IMR-90 (cell line): ENCODE results near the gene NEO1. TPM values are rescaled to one million over a fixed set of nuclear protein-coding genes. Genes with fewer than 3 reads are reported as not detected.

Experiments
- ATAC-seq: fragments of 200-7000 bp; cut with Tn5 transposase; 2 replicates; pipeline ENCODE4 v1.9.1; 2020; ENCODE audit warnings: low read depth, mild to moderate bottlenecking, moderate library complexity
- BruUV-seq: library from RNA; stranded (reverse); fragments of 400-500 nt; replicated peaks from 2 replicates; lab custom pipeline; 2021; lab: Mats Ljungman, UMichigan
- CTCF ChIA-PET: fragments of 300-600 bp; formaldehyde crosslinking; extraction: SDS; loops from one replicate; lab custom pipeline; 2021; ENCODE audit warnings: antibody characterized with exemption; lab: Yijun Ruan, JAX
- POLR2A ChIA-PET: fragments of 300-600 bp; sonication (Branson Sonifier 250); formaldehyde crosslinking; loops from one replicate; lab custom pipeline; 2022; ENCODE audit warnings: antibody characterized with exemption; ENCODE audit not compliant: unreplicated experiment; lab: Charles Lee
- DNase-seq: peaks from one replicate; pipeline ENCODE4 v3.0.0; 2013
- H2AFZ ChIP-seq: replicated peaks from 2 replicates; pipeline ENCODE3; 2013; ENCODE audit warnings: low read length, mild to moderate bottlenecking; ENCODE audit not compliant: poor library complexity
- H2AK5ac ChIP-seq: 2 replicates; pipeline ENCODE4 v1.6.1; 2013; ENCODE audit warnings: low read depth, low read length, inconsistent platforms
- H2AK9ac ChIP-seq: replicated peaks from 2 replicates; pipeline ENCODE3; 2013; ENCODE audit warnings: mild to moderate bottlenecking, low read depth, low read length, moderate library complexity; ENCODE audit not compliant: poor library complexity
- H2BK120ac ChIP-seq: 2 replicates; pipeline ENCODE4 v1.6.1; 2013; ENCODE audit warnings: low read depth, low read length, inconsistent platforms
- H2BK15ac ChIP-seq: 3 replicates; pipeline ENCODE4 v1.6.1; 2013; ENCODE audit warnings: low read depth, low read length, inconsistent platforms
- H2BK20ac ChIP-seq: 2 replicates; pipeline ENCODE4 v1.6.1; 2013; ENCODE audit warnings: low read depth, mild to moderate bottlenecking, inconsistent platforms, low read length, moderate library complexity
- H2BK5ac ChIP-seq: 2 replicates; pipeline ENCODE4 v1.6.1; 2013; ENCODE audit warnings: mild to moderate bottlenecking, low read depth, low read length, inconsistent platforms; ENCODE audit not compliant: poor library complexity, severe bottlenecking
- H3K14ac ChIP-seq: replicated peaks from 2 replicates; pipeline ENCODE4 v1.6.1; 2013; ENCODE audit warnings: low read depth, low read length, inconsistent platforms
- H3K18ac ChIP-seq: 2 replicates; pipeline ENCODE4 v1.6.1; 2013; ENCODE audit warnings: low read depth, low read length, control low read depth
- H3K23ac ChIP-seq: 2 replicates; pipeline ENCODE4 v1.6.1; 2013; ENCODE audit warnings: low read depth, low read length, inconsistent platforms
- H3K27ac ChIP-seq: 2 replicates; pipeline ENCODE4 v1.5.1; 2013; ENCODE audit warnings: mild to moderate bottlenecking, control low read depth, low read length; ENCODE audit not compliant: insufficient read depth
- H3K27me3 ChIP-seq: 2 replicates; pipeline ENCODE4 v1.6.1; 2013; ENCODE audit warnings: low read length; ENCODE audit not compliant: control insufficient read depth, insufficient read depth
- H3K36me3 ChIP-seq: 2 replicates; pipeline ENCODE4 v1.6.1; 2013; ENCODE audit warnings: low read length, mixed read lengths; ENCODE audit not compliant: control insufficient read depth, insufficient read depth
- H3K4ac ChIP-seq: 2 replicates; pipeline ENCODE4 v1.6.1; 2013; ENCODE audit warnings: low read depth, low read length, inconsistent platforms
- H3K4me1 ChIP-seq: 2 replicates; pipeline ENCODE4 v1.6.1; 2013; ENCODE audit warnings: low read length, mixed read lengths; ENCODE audit not compliant: control insufficient read depth, insufficient read depth
- H3K4me2 ChIP-seq: 2 replicates; pipeline ENCODE4 v1.6.1; 2013; ENCODE audit warnings: low read depth, mild to moderate bottlenecking, control low read depth, low read length, moderate library complexity
- H3K4me3 ChIP-seq: 2 replicates; pipeline ENCODE4 v1.5.1; 2013; ENCODE audit warnings: low read depth, mild to moderate bottlenecking, control low read depth, low read length, moderate library complexity; ENCODE audit not compliant: insufficient read depth
- H3K56ac ChIP-seq: 2 replicates; pipeline ENCODE4 v1.6.1; 2013; ENCODE audit warnings: low read length, inconsistent platforms; ENCODE audit not compliant: insufficient read depth; ENCODE audit errors: extremely low read depth
- H3K79me1 ChIP-seq, 2 experiments: 2 replicates each; pipeline ENCODE4 v1.6.1; 2013; ENCODE audit warnings: low read length in 2 of 2, inconsistent platforms in 1 of 2, low read depth in 1 of 2
- H3K9ac ChIP-seq: 2 replicates; pipeline ENCODE4 v1.6.1; 2013; ENCODE audit warnings: low read depth, low read length, control low read depth
- H3K9me1 ChIP-seq: 2 replicates; pipeline ENCODE4 v1.6.1; 2013; ENCODE audit warnings: low read length, inconsistent platforms; ENCODE audit not compliant: insufficient read depth
- H3K9me3 ChIP-seq: 2 replicates; pipeline ENCODE4 v1.6.1; 2013; ENCODE audit warnings: low read length; ENCODE audit not compliant: control insufficient read depth, insufficient read depth
- H4K20me1 ChIP-seq: 2 replicates; pipeline ENCODE4 v1.6.1; 2013; ENCODE audit warnings: low read length, inconsistent platforms; ENCODE audit not compliant: insufficient read depth
- H4K5ac ChIP-seq: 2 replicates; pipeline ENCODE4 v1.6.1; 2013; ENCODE audit warnings: mild to moderate bottlenecking, low read depth, low read length, control low read depth
- H4K8ac ChIP-seq, 2 experiments: 2 replicates each; pipeline ENCODE4 v1.6.1; 2013; ENCODE audit warnings: low read depth in 2 of 2, low read length in 2 of 2, control low read depth in 1 of 2, inconsistent platforms in 1 of 2
- H4K91ac ChIP-seq: 2 replicates; pipeline ENCODE4 v1.6.1; 2013; ENCODE audit warnings: low read depth, low read length, inconsistent platforms; ENCODE audit not compliant: insufficient read depth
- MAZ ChIP-seq: IDR thresholded peaks from 2 replicates; pipeline ENCODE4 v1.6.1; 2012; ENCODE audit warnings: low read depth, mild to moderate bottlenecking, low read length, improper control_type of control experiment, moderate library complexity, borderline replicate concordance
- WGBS, 2 experiments: methylation state at CpG; one replicate each; pipeline versions ENCODE4 v1.1.5 to v1.1.7; 2013; ENCODE audit warnings: missing lambda C conversion rate in 2 of 2; ENCODE audit not compliant: insufficient read length in 1 of 2; ENCODE audit errors: extremely low coverage in 2 of 2; 5-methylcytosine and 5-hydroxymethylcytosine counted together
- dilution Hi-C: fragments of 300-500 bp; cut with HindIII; formaldehyde crosslinking; loops from one replicate; pipeline ENCODE4 v1.14.3; 2018; ENCODE audit warnings: low sequenced_read_pairs; ENCODE audit not compliant: unreplicated experiment
- in situ Hi-C: fragments of 300-500 bp; cut with MboI; formaldehyde crosslinking; loops from 3 replicates; pipeline ENCODE4 v1.14.3; 2019; ENCODE audit warnings: low sequenced_read_pairs, inconsistent platforms, mixed read lengths
- intact Hi-C: fragments of 100-400 bp; cut with micrococcal nuclease; formaldehyde crosslinking; loops from 2 replicates; pipeline ENCODE4 v1.10.0; 2022
- polyA plus RNA-seq, 3 experiments: library from polyadenylated mRNA; depleted of rRNA; stranded (reverse); fragments of >200 nt; gene quantifications; 2 replicates each; pipeline ENCODE4 v1.2.3, GENCODE V29; 2012; ENCODE audit warnings: low replicate concordance in 1 of 3
- total RNA-seq: library from RNA; depleted of rRNA; stranded (reverse); fragments of >200 nt; gene quantifications from 2 replicates; pipeline ENCODE4 v1.2.3, GENCODE V29; 2012

Gene NEO1
- total and polyA plus RNA-seq, 2 of the 4 experiments (the other 2 are of a cell fraction): 16.3 to 18.5 TPM

GRCh38 chr15:73150831-73151230 is 98.6 kb downstream of the NEO1 start:
- no peak overlapping the region for H4K91ac ChIP-seq
- H3K4me2 ChIP-seq: no peak overlapping the region
- H3K56ac ChIP-seq: no peak overlapping the region
- BruUV-seq: no TSS peak
- ChIA-PET POLR2A (no interaction called here), CTCF (interaction anchor here (1.1 kb wide), 1 partner anchor 115 kb away, joined by 3 read pairs; no protein-coding TSS in a partner anchor)
- no peak overlapping the region for H3K4me3 ChIP-seq
- H3K36me3 ChIP-seq: no peaks in the 10 kb centered on the region
- peaks cover 6% of the 10 kb centered on the region; the same call in 1 of the 2 replicates for H3K9me3 ChIP-seq
- in situ Hi-C loops: no loop called here
- intact Hi-C loops: no loop called here
- no peak overlapping the region for H2BK120ac ChIP-seq
- dilution Hi-C loops: no loop called here
- H2BK5ac ChIP-seq: no peak overlapping the region
- no peak overlapping the region for H4K8ac ChIP-seq
- no peak overlapping the region for H2BK15ac ChIP-seq
- no peak overlapping the region for H3K14ac ChIP-seq
- H2BK20ac ChIP-seq: no peak overlapping the region
- H3K18ac ChIP-seq: no peak overlapping the region
- no peak overlapping the region for H3K9ac ChIP-seq
- no peak for ATAC-seq
- no peaks in the 10 kb centered on the region for H3K79me1 ChIP-seq
- no peak overlapping the region for H2AK9ac ChIP-seq
- H2AK5ac ChIP-seq: no peak overlapping the region
- no peak overlapping the region for H4K5ac ChIP-seq
- H3K4me1 ChIP-seq: no peaks in the 10 kb centered on the region
- no peaks in the 10 kb centered on the region for H4K20me1 ChIP-seq
- no peak for TF ChIP-seq MAZ
- H3K27ac ChIP-seq: no peak overlapping the region
- H2AFZ ChIP-seq: no peak overlapping the region
- no peaks in the 10 kb centered on the region for H3K9me1 ChIP-seq
- H3K4ac ChIP-seq: no peak overlapping the region
- no peak overlapping the region for H3K23ac ChIP-seq
- DNase-seq: no peak
- H3K27me3 ChIP-seq: no peaks in the 10 kb centered on the region
- WGBS, 2 experiments: no CpG with 5 or more reads among the region's 2 CpGs
